ENCODE data around the gene MTX1. TPM values are rescaled to one million over a fixed set of nuclear protein-coding genes. Genes with fewer than 3 reads are reported as not detected.

Gene MTX1
- total and polyA plus RNA-seq, 4 experiments from 2014 or later: 17.7 to 65.5 (median 30.4) TPM

- Mint-ChIP-seq H3K4me1 (peaks cover 31 to 55% (median 44%) of the 10 kb centered on the region in 4 donors), H3K36me3 (peaks cover 18 to 40% of the 10 kb centered on the region in 2 donors), H3K9me3 (no peaks in the 10 kb centered on the region), H3K4me3 (peak overlapping the region; percentile 96 to 100 (median 99)), H3K27ac (peak overlapping the region; percentile 94 to 100 (median 99)), H3K27me3 (no peaks in the 10 kb centered on the region)
- peak overlapping the region; percentile 87 for H3K27ac ChIP-seq (ENCODE audit: low read depth, low read length)
- H3K36me3 ChIP-seq (ENCODE audit: insufficient read depth, low read length): peaks cover 26% of the 10 kb centered on the region
- H3K27me3 ChIP-seq (ENCODE audit: insufficient read depth, low read length): no peaks in the 10 kb centered on the region
- H3K9me3 ChIP-seq (ENCODE audit: control insufficient read depth in 1 of 2, low read length in 2 of 2): no peaks in the 10 kb centered on the region
- intact Hi-C loops (cut with micrococcal nuclease): loop anchor here (5.0 to 10.0 kb wide), 3 partner anchors 33 to 150 kb away; partner anchors contain the start of genes MTX1, RUSC1 and THBS3
- peaks cover 50% of the 10 kb centered on the region for H3K4me1 ChIP-seq (ENCODE audit: insufficient read depth, low read length)
- H3K4me3 ChIP-seq (ENCODE audit: low read length in 2 of 2): peak overlapping the region; percentile 83 to 93
- ChIA-PET CTCF (ENCODE audit: partially characterized antibody) (interaction anchor here (0.9 to 12.5 kb wide), 20 partner anchors 19 to 418 kb away, joined by 3 to 229 read pairs (median 4); partner anchors contain the start of genes DPM3, SLC50A1 and THBS3), POLR2A (ENCODE audit: partially characterized antibody) (interaction anchor here (0.5 to 4.6 kb wide), 20 partner anchors 19 to 953 kb away, joined by 3 to 48 read pairs (median 4); partner anchors contain the start of genes ADAM15, DPM3, MTX1 and PBXIP1)
- peak; percentile 53 to 67 (median 56) for DNase-seq
These were observed 33.9 kb upstream of the MTX1 start for GRCh38 chr1:155174324-155175280.

DNA sequence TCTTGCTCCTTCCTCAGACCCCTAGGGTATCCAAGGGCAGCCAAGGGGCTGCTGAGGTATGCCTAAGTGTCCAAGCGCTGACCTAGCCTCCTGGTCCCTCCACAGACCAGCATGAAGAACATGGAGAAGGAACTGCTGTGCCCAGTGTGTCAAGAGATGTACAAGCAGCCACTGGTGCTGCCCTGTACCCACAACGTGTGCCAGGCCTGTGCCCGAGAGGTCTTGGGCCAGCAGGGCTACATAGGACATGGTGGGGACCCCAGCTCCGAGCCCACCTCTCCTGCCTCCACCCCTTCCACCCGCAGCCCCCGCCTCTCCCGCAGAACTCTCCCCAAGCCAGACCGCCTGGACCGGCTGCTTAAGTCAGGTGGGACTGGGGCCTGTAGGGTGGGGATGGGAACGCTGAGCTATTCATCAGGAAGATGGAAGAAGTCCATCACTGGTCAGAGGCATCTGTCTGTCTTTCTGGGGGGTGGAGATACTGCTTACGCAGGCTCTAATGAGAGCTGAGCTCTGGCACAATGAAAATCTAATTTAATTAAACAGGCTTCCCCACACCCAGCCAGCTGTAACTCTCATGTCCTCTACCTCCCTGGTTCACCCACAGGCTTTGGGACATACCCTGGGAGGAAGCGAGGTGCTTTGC lies 33.1 kb upstream of the MTX1 start:
- no peaks in the 10 kb centered on the region for H3K9me3 ChIP-seq (ENCODE audit: control insufficient read depth in 1 of 2, low read length in 2 of 2)
- peak overlapping the region; percentile 75 to 99 (median 84) for H3K27ac Mint-ChIP-seq
- H3K4me1 ChIP-seq (ENCODE audit: insufficient read depth, low read length): peaks cover 50% of the 10 kb centered on the region
- H3K27me3 ChIP-seq (ENCODE audit: insufficient read depth, low read length): no peaks in the 10 kb centered on the region
- intact Hi-C loops (cut with micrococcal nuclease): loop anchor here (10.0 kb wide), 1 partner anchor 149 kb away; the partner anchor contains the start of gene RUSC1
- peak overlapping the region; percentile 25 to 99 (median 78) for H3K4me3 Mint-ChIP-seq
- no peaks in the 10 kb centered on the region for H3K9me3 Mint-ChIP-seq
- H3K36me3 ChIP-seq (ENCODE audit: insufficient read depth, low read length): peaks cover 24% of the 10 kb centered on the region
- peak in 1 of 5 donors; percentile 35 for DNase-seq
- peaks cover 30 to 55% (median 42%) of the 10 kb centered on the region in 4 donors for H3K4me1 Mint-ChIP-seq
- ChIA-PET CTCF (ENCODE audit: partially characterized antibody) (interaction anchor here (0.8 to 12.5 kb wide), 15 partner anchors 18 to 616 kb away, joined by 3 to 229 read pairs (median 4); partner anchors contain the start of genes SLC50A1 and THBS3), POLR2A (ENCODE audit: partially characterized antibody) (interaction anchor here (0.5 to 4.6 kb wide), 13 partner anchors 18 to 954 kb away, joined by 3 to 48 read pairs (median 4); partner anchors contain the start of genes ADAM15, PBXIP1, SCAMP3 and SLC50A1)
- no peak overlapping the region for H3K27ac ChIP-seq (ENCODE audit: low read depth, low read length)
- H3K36me3 Mint-ChIP-seq: peaks cover 15 to 42% of the 10 kb centered on the region in 2 donors
- no peak overlapping the region for H3K4me3 ChIP-seq (ENCODE audit: low read length in 2 of 2)
- H3K27me3 Mint-ChIP-seq: no peaks in the 10 kb centered on the region

DNA sequence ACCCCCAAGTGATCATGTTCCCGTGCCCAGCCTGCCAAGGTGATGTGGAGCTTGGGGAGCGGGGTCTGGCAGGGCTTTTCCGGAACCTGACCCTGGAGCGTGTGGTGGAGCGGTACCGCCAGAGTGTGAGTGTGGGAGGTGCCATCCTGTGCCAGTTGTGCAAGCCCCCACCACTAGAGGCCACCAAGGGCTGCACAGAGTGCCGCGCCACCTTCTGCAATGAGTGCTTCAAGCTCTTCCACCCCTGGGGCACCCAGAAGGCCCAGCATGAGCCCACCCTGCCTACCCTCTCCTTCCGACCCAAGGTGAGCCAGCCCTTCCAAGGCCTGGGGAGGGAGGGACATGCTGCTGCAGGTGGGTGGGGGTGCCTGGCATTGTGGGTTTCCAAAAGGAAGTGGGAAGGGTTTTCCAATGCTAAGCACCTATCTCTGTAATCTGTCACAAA lies 32.5 kb upstream of the MTX1 start:
- Mint-ChIP-seq H3K27ac (peak overlapping the region in 6 of 7 donors; percentile 53 to 90 (median 80)), H3K36me3 (peaks cover 13 to 41% of the 10 kb centered on the region in 2 donors), H3K27me3 (no peaks in the 10 kb centered on the region), H3K4me3 (peak overlapping the region in 4 of 8 donors; percentile 26 to 88 (median 61)), H3K4me1 (peaks cover 29 to 55% (median 42%) of the 10 kb centered on the region in 4 donors), H3K9me3 (no peaks in the 10 kb centered on the region)
- intact Hi-C loops (cut with micrococcal nuclease): loop anchor here (1.0 to 10.0 kb wide), 4 partner anchors 17 to 416 kb away; partner anchors contain the start of gene RUSC1
- Histone ChIP-seq H3K4me3 (ENCODE audit: low read length in 2 of 2) (no peak overlapping the region), H3K4me1 (ENCODE audit: insufficient read depth, low read length) (peaks cover 50% of the 10 kb centered on the region), H3K27me3 (ENCODE audit: insufficient read depth, low read length) (no peaks in the 10 kb centered on the region), H3K27ac (ENCODE audit: low read depth, low read length) (no peak overlapping the region), H3K36me3 (ENCODE audit: insufficient read depth, low read length) (peaks cover 23% of the 10 kb centered on the region), H3K9me3 (ENCODE audit: control insufficient read depth in 1 of 2, low read length in 2 of 2) (no peaks in the 10 kb centered on the region)
- CTCF ChIA-PET (ENCODE audit: partially characterized antibody): interaction anchor here (0.8 to 12.5 kb wide), 11 partner anchors 17 to 616 kb away, joined by 3 to 229 read pairs (median 7); partner anchors contain the start of genes SLC50A1 and THBS3
- peak in 2 of 5 donors; percentile 13 to 45 for DNase-seq
- POLR2A ChIA-PET (ENCODE audit: partially characterized antibody): interaction anchor here (1.2 to 4.6 kb wide), 10 partner anchors 17 to 954 kb away, joined by 3 to 48 read pairs (median 6); partner anchors contain the start of genes ADAM15, SCAMP3, SLC50A1 and THBS3

DNA sequence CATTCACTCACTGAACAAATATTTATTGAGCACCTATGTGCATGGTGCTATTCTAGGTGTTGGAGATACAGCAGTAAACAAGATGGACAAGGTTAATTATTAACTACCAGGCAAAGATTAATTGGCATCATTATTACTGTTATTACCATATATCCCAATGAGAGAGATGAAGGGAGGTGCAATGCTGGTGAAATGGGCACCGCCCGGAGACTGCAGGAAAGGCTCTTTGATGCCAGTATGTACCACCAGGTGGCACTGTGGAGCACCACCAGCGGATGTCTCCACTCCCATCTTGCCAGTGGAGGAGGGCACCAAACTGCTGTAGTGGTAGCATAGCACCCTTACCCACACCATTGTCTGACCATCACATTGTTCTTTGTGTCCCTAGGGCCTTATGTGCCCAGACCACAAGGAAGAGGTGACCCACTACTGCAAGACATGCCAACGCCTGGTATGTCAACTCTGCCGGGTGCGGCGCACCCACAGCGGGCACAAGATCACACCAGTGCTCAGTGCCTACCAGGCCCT lies 31.9 kb upstream of the MTX1 start:
- no peaks in the 10 kb centered on the region for H3K9me3 ChIP-seq (ENCODE audit: control insufficient read depth in 1 of 2, low read length in 2 of 2)
- no peak overlapping the region for H3K4me3 ChIP-seq (ENCODE audit: low read length in 2 of 2)
- intact Hi-C loops (cut with micrococcal nuclease): loop anchor here (1.0 to 10.0 kb wide), 4 partner anchors 17 to 416 kb away; partner anchors contain the start of gene RUSC1
- H3K27me3 Mint-ChIP-seq: no peaks in the 10 kb centered on the region
- POLR2A ChIA-PET (ENCODE audit: partially characterized antibody): interaction anchor here (0.8 to 4.6 kb wide), 11 partner anchors 17 to 146 kb away, joined by 3 to 48 read pairs (median 5); partner anchors contain the start of gene SCAMP3
- CTCF ChIA-PET (ENCODE audit: partially characterized antibody): interaction anchor here (1.0 to 9.9 kb wide), 10 partner anchors 8 to 91 kb away, joined by 3 to 145 read pairs (median 10); partner anchors contain the start of gene THBS3
- H3K4me1 ChIP-seq (ENCODE audit: insufficient read depth, low read length): peaks cover 46% of the 10 kb centered on the region
- no peaks in the 10 kb centered on the region for H3K27me3 ChIP-seq (ENCODE audit: insufficient read depth, low read length)
- peaks cover 23% of the 10 kb centered on the region for H3K36me3 ChIP-seq (ENCODE audit: insufficient read depth, low read length)
- peak overlapping the region; percentile 53 to 90 (median 80) for H3K27ac Mint-ChIP-seq
- H3K9me3 Mint-ChIP-seq: no peaks in the 10 kb centered on the region
- no peak overlapping the region for H3K27ac ChIP-seq (ENCODE audit: low read depth, low read length)
- peak overlapping the region in 7 of 8 donors; percentile 19 to 88 (median 48) for H3K4me3 Mint-ChIP-seq
- H3K36me3 Mint-ChIP-seq: peaks cover 13 to 45% of the 10 kb centered on the region in 2 donors
- peaks cover 29 to 55% (median 39%) of the 10 kb centered on the region in 4 donors for H3K4me1 Mint-ChIP-seq
- peak; percentile 76 to 81 (median 77) for DNase-seq

DNA sequence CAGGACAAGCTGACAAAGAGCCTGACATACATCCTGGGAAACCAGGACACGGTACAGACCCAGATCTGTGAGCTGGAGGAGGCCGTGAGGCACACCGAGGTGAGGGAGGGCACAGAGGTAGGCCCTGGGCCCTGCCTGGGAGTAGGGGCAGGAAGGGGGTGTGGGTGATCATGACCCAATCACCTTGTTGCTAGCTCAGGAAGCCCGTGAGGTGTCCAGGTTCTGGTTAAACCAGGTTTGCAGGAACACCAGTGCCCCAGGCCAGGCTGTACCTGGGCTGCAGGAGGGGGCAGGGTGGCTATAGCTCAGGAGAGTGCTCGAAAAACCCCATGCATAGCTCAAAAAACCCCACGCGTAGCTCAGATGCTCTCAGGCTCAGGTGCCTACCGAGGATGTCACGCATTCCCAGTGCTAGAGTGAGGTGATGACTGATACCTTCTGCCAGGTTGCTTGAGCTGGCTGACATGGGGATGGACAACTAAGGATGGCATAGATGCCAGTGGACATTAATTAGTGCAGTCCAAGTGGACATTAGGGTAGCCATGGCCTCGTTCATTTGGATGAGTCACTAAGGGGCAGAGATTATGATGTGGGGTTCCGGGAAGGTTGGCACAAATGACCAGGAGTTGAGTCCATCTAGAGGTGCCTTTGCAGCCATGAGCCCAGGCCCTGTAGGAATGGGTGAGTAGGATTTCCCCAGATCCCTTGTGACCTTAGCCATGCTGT lies 31.1 kb upstream of the MTX1 start:
- Histone ChIP-seq H3K9me3 (ENCODE audit: control insufficient read depth in 1 of 2, low read length in 2 of 2) (no peaks in the 10 kb centered on the region), H3K4me1 (ENCODE audit: insufficient read depth, low read length) (peaks cover 39% of the 10 kb centered on the region), H3K4me3 (ENCODE audit: low read length in 2 of 2) (no peak overlapping the region), H3K36me3 (ENCODE audit: insufficient read depth, low read length) (peaks cover 23% of the 10 kb centered on the region), H3K27me3 (ENCODE audit: insufficient read depth, low read length) (no peaks in the 10 kb centered on the region), H3K27ac (ENCODE audit: low read depth, low read length) (no peak overlapping the region)
- H3K27me3 Mint-ChIP-seq: no peaks in the 10 kb centered on the region
- intact Hi-C loops (cut with micrococcal nuclease): loop anchor here (10.0 kb wide), 1 partner anchor 147 kb away; the partner anchor contains the start of gene RUSC1
- DNase-seq: no peak
- H3K27ac Mint-ChIP-seq: peak overlapping the region in 3 of 7 donors; percentile 8 to 79 (median 36)
- H3K36me3 Mint-ChIP-seq: peaks cover 13 to 46% of the 10 kb centered on the region in 2 donors
- ChIA-PET CTCF (ENCODE audit: partially characterized antibody) (interaction anchor here (0.5 to 9.9 kb wide), 13 partner anchors 9 to 412 kb away, joined by 3 to 145 read pairs (median 4); no protein-coding TSS in a partner anchor), POLR2A (ENCODE audit: partially characterized antibody) (interaction anchor here (0.7 to 2.8 kb wide), 9 partner anchors 9 to 145 kb away, joined by 3 to 25 read pairs (median 4); no protein-coding TSS in a partner anchor)
- H3K4me3 Mint-ChIP-seq: no peak overlapping the region
- H3K9me3 Mint-ChIP-seq: no peaks in the 10 kb centered on the region
- H3K4me1 Mint-ChIP-seq: peaks cover 24 to 47% (median 32%) of the 10 kb centered on the region in 4 donors
